K562 (cell line): Measurements from ENCODE around the gene AAMP. TPM values are rescaled to one million over a fixed set of nuclear protein-coding genes. Genes with fewer than 3 reads are reported as not detected.

Experiments
- ARHGAP35 ChIP-seq: fragments of 450-650 bp; IDR thresholded peaks from 2 replicates; pipeline ENCODE4 v1.6.1; 2018; ENCODE audit not compliant: partially characterized antibody
- CHD2 ChIP-seq: IDR thresholded peaks from 2 replicates; pipeline ENCODE4 v1.6.1; 2011; ENCODE audit warnings: low read depth, low read length
- CLOCK ChIP-seq: fragments of 250-450 bp; sonication (Bioruptor Pico); IDR thresholded peaks from 2 replicates; pipeline ENCODE4 v1.4.0; 2020; ENCODE audit warnings: mild to moderate bottlenecking, moderate library complexity, borderline replicate concordance
- CXXC5 ChIP-seq: fragments of 250-450 bp; sonication (Bioruptor Pico); IDR thresholded peaks from 2 replicates; pipeline ENCODE4 v1.8.0; 2022; ENCODE audit warnings: inconsistent platforms, mild to moderate bottlenecking, moderate library complexity
- DDX20 ChIP-seq: fragments of 450-650 bp; IDR thresholded peaks from 2 replicates; pipeline ENCODE4 v1.6.1; 2016; ENCODE audit warnings: missing genetic modification characterization, low read depth, mild to moderate bottlenecking, missing compliant biosample characterization, moderate library complexity
- EP400 ChIP-seq: fragments of 450-650 bp; IDR thresholded peaks from 2 replicates; pipeline ENCODE4 v1.6.1; 2017; ENCODE audit warnings: antibody characterized with exemption, mild to moderate bottlenecking, moderate library complexity
- ESRRA ChIP-seq: fragments of 450-650 bp; IDR thresholded peaks from 2 replicates; pipeline ENCODE4 v1.6.1; 2014; ENCODE audit warnings: low read depth, mild to moderate bottlenecking, moderate library complexity, borderline replicate concordance
- KLF1 ChIP-seq: fragments of 450-650 bp; IDR thresholded peaks from 2 replicates; pipeline ENCODE4 v1.6.1; 2016; ENCODE audit warnings: missing genetic modification characterization, missing compliant biosample characterization
- L3MBTL2 ChIP-seq: fragments of 450-650 bp; IDR thresholded peaks from 2 replicates; pipeline ENCODE4 v1.6.1; 2016; ENCODE audit warnings: mild to moderate bottlenecking, moderate library complexity
- MCM3 ChIP-seq: fragments of 450-650 bp; IDR thresholded peaks from 2 replicates; pipeline ENCODE4 v1.6.1; 2016
- MTA2 ChIP-seq: fragments of 450-650 bp; IDR thresholded peaks from 2 replicates; pipeline ENCODE4 v1.6.1; 2016; ENCODE audit warnings: low read depth
- NR2C1 ChIP-seq, 2 experiments: fragments of 450-650 bp; IDR thresholded peaks; 2 replicates each; pipeline ENCODE4 v1.6.1; 2017; ENCODE audit warnings: mild to moderate bottlenecking in 2 of 2, antibody characterized with exemption in 1 of 2, inconsistent platforms in 1 of 2, missing compliant biosample characterization in 1 of 2, missing genetic modification characterization in 1 of 2
- PHB2 ChIP-seq: fragments of 450-650 bp; IDR thresholded peaks from 2 replicates; pipeline ENCODE4 v1.6.1; 2017; ENCODE audit warnings: low read depth
- POLR2H ChIP-seq: IDR thresholded peaks from 2 replicates; pipeline ENCODE4 v1.6.1; 2016; ENCODE audit warnings: missing genetic modification characterization, low read depth, mild to moderate bottlenecking, control low read depth, missing compliant biosample characterization, moderate library complexity
- RCOR1 ChIP-seq, 2 experiments: IDR thresholded peaks; 2 replicates each; pipeline ENCODE4 v1.6.1; 2012; ENCODE audit warnings: low read depth in 2 of 2, low read length in 2 of 2, borderline replicate concordance in 1 of 2, improper control_type of control experiment in 1 of 2
- SP1 ChIP-seq: sonication (generic); formaldehyde crosslinking; IDR thresholded peaks from 2 replicates; pipeline ENCODE4 v1.8.1; 2022; ENCODE audit warnings: mild to moderate bottlenecking, missing genetic modification reagents
- STAT5B ChIP-seq: fragments of 250-450 bp; sonication (Bioruptor Pico); IDR thresholded peaks from 2 replicates; pipeline ENCODE4 v1.8.0; 2021; ENCODE audit warnings: mild to moderate bottlenecking, inconsistent platforms
- THRA ChIP-seq: fragments of 450-650 bp; IDR thresholded peaks from 2 replicates; pipeline ENCODE4 v1.6.1; 2017; ENCODE audit warnings: mild to moderate bottlenecking, moderate library complexity
- YY1 ChIP-seq, 3 experiments: IDR thresholded peaks; 2 replicates each; pipeline ENCODE4 v1.6.1; 2011; ENCODE audit warnings: low read length in 2 of 3, mild to moderate bottlenecking in 2 of 3, moderate library complexity in 2 of 3, borderline replicate concordance in 1 of 3, control low read depth in 1 of 3, low read depth in 1 of 3; ENCODE audit not compliant: insufficient read depth in 3 of 3, insufficient replicate concordance in 2 of 3, control insufficient read depth in 1 of 3, insufficient read length in 1 of 3; ENCODE audit errors: extremely low read depth in 1 of 3
- ZNF3 ChIP-seq: fragments of 250-450 bp; sonication (Bioruptor Pico); IDR thresholded peaks from 2 replicates; pipeline ENCODE4 v1.5.0; 2021; ENCODE audit warnings: mild to moderate bottlenecking, moderate library complexity
- ZNF449 ChIP-seq: fragments of 250-450 bp; sonication (Bioruptor Pico); IDR thresholded peaks from 2 replicates; pipeline ENCODE4 v1.8.0; 2022; ENCODE audit warnings: moderate library complexity, mild to moderate bottlenecking, inconsistent platforms
- ZNF586 ChIP-seq: fragments of 450-650 bp; formaldehyde crosslinking; conservative IDR thresholded peaks from 2 replicates; pipeline ENCODE4 v1.4.0; 2020; ENCODE audit warnings: mild to moderate bottlenecking, moderate library complexity
- ZNF77 ChIP-seq: fragments of 250-450 bp; sonication (Bioruptor Pico); IDR thresholded peaks from 2 replicates; pipeline ENCODE4 v1.5.0; 2020
- polyA plus RNA-seq, 8 experiments: library from polyadenylated mRNA; depleted of rRNA in 4 of 8; stranded (reverse) in 5 of 8; unstranded in 3 of 8; fragments of >200 nt; fragmentation: Nextera tagmentation in 2 of 8; fragmentation: Illumina TruSeq in 1 of 8; extraction: Ambion mirVana in 2 of 8; extraction: Trizol in 1 of 8; gene quantifications; 2 replicates each; pipeline versions ENCODE4 v1.2.1 to v1.2.3, GENCODE V29; 2011 to 2014; ENCODE audit warnings: inconsistent platforms in 1 of 8, missing spikeins in 1 of 8
- total RNA-seq, 7 experiments: library from RNA; depleted of rRNA in 6 of 7; stranded (reverse); fragments of >200 nt in 6 of 7; fragmentation: Illumina TruSeq in 2 of 7; extraction: Trizol in 2 of 7; gene quantifications; 2 replicates each; pipeline versions ENCODE4 v1.2.1 to v1.2.3, GENCODE V29; 2011 to 2021; ENCODE audit warnings: low replicate concordance in 1 of 7

The AAMP gene
- total and polyA plus RNA-seq, 9 of the 15 experiments (the other 6 are each of a cell fraction or from before 2014, with no cell fraction given), result 5.7 to 197 (median 94.1) TPM

- 0 out of 2 replicates have a peak, but pooled peaks have one; percentile 12 for TF ChIP-seq EP400
- TF ChIP-seq POLR2H (tag), result no peak
- no peak for TF ChIP-seq MTA2
- TF ChIP-seq PHB2, result no peak
- TF ChIP-seq ZNF3 (CRISPR knock-in tag), result no peak
- TF ChIP-seq KLF1, result peak; percentile 95
- peak in 1 of 2 experiments; percentile 66; a peak in 1 of 4 replicates for TF ChIP-seq RCOR1 (IDR thresholded peaks at IDR 0.05; ENCODE audit: borderline replicate concordance in 1 of 2, low read depth in 2 of 2, low read length in 2 of 2)
- TF ChIP-seq ARHGAP35, result no peak
- TF ChIP-seq ZNF77 (CRISPR knock-in tag), result no peak
- TF ChIP-seq CXXC5 (CRISPR knock-in tag), result peak; percentile 85
- TF ChIP-seq L3MBTL2, result peak; percentile 94
- TF ChIP-seq ZNF586 (CRISPR knock-in tag), result no peak
- TF ChIP-seq MCM3, result no peak
- no peak for TF ChIP-seq STAT5B (CRISPR knock-in tag)
- no peak for TF ChIP-seq THRA
- no peak for TF ChIP-seq ESRRA
- no peak for TF ChIP-seq SP1 (CRISPR knock-in tag)
- peak in 1 of 3 experiments; percentile 64 for TF ChIP-seq YY1 (IDR thresholded peaks at IDR 0.05; ENCODE audit: borderline replicate concordance in 1 of 3, control insufficient read depth in 1 of 3, extremely low read depth in 1 of 3, insufficient read depth in 3 of 3, insufficient read length in 1 of 3, insufficient replicate concordance in 2 of 3, low read depth in 1 of 3, low read length in 2 of 3)
- TF ChIP-seq CLOCK, result no peak
- no peak for TF ChIP-seq DDX20 (tag)
- TF ChIP-seq NR2C1 (IDR thresholded peaks at IDR 0.05), result no peak
- no peak for TF ChIP-seq NR2C1 (tag; IDR thresholded peaks at IDR 0.05)
- TF ChIP-seq CHD2, result no peak
- no peak for TF ChIP-seq ZNF449 (CRISPR knock-in tag)
Measured at GRCh38 chr2:218292048-218293014, 22.4 kb upstream of the AAMP start, which contains the start of gene TMBIM1 (continued).
